HepG2 (cell line): Measurements from ENCODE around the gene NF2. TPM values are rescaled to one million over a fixed set of nuclear protein-coding genes. Genes with fewer than 3 reads are reported as not detected.

Experiments
- EED ChIP-seq: sonication (generic); formaldehyde crosslinking; IDR thresholded peaks from 2 replicates; pipeline ENCODE4 v1.5.0; 2020; ENCODE audit warnings: mild to moderate bottlenecking, missing genetic modification reagents
- ELF4 ChIP-seq: sonication (generic); formaldehyde crosslinking; IDR thresholded peaks from 2 replicates; pipeline ENCODE4 v1.5.0; 2020; ENCODE audit warnings: missing genetic modification reagents, mild to moderate bottlenecking, moderate library complexity, borderline replicate concordance
- FLYWCH1 ChIP-seq: sonication (generic); formaldehyde crosslinking; IDR thresholded peaks from 2 replicates; pipeline ENCODE4 v1.8.1; 2023; ENCODE audit warnings: mild to moderate bottlenecking, missing genetic modification reagents
- GATA4 ChIP-seq: sonication (generic); IDR thresholded peaks from 2 replicates; pipeline ENCODE4 v1.6.1; 2016; ENCODE audit warnings: antibody characterized with exemption, low read depth, borderline replicate concordance
- IRX3 ChIP-seq: sonication (generic); formaldehyde crosslinking; IDR thresholded peaks from 2 replicates; pipeline ENCODE4 v1.8.1; 2023; ENCODE audit warnings: mild to moderate bottlenecking, low read depth, missing genetic modification reagents, borderline replicate concordance
- JUND ChIP-seq: sonication (generic); formaldehyde crosslinking; IDR thresholded peaks from 2 replicates; pipeline ENCODE4 v1.8.0; 2022; ENCODE audit warnings: mild to moderate bottlenecking, missing genetic modification reagents
- NCOA2 ChIP-seq: sonication (generic); formaldehyde crosslinking; IDR thresholded peaks from 2 replicates; pipeline ENCODE4 v1.8.0; 2022; ENCODE audit warnings: inconsistent platforms
- NFE2L1 ChIP-seq: sonication (generic); formaldehyde crosslinking; IDR thresholded peaks from 2 replicates; pipeline ENCODE4 v1.4.0; 2020; ENCODE audit warnings: missing genetic modification reagents, mild to moderate bottlenecking, borderline replicate concordance
- RBM22 ChIP-seq: fragments of 200-400 bp; formaldehyde crosslinking; optimal IDR thresholded peaks from 2 replicates; pipeline ENCODE3; 2017; ENCODE audit warnings: mild to moderate bottlenecking, low read length, moderate library complexity
- REXO4 ChIP-seq: sonication (generic); formaldehyde crosslinking; IDR thresholded peaks from 2 replicates; pipeline ENCODE4 v1.8.0; 2022; ENCODE audit warnings: missing genetic modification reagents, mild to moderate bottlenecking, borderline replicate concordance
- TBX3 ChIP-seq: fragments of 450-650 bp; IDR thresholded peaks from 2 replicates; pipeline ENCODE4 v1.6.1; 2017; ENCODE audit warnings: antibody characterized with exemption, mild to moderate bottlenecking, inconsistent platforms, borderline replicate concordance
- ZFP1 ChIP-seq: IDR thresholded peaks from 2 replicates; pipeline ENCODE4 v1.6.1; 2016
- ZNF350 ChIP-seq: sonication (generic); formaldehyde crosslinking; IDR thresholded peaks from 2 replicates; pipeline ENCODE4 v1.4.0; 2020; ENCODE audit warnings: mild to moderate bottlenecking, low read depth, missing genetic modification reagents, borderline replicate concordance
- ZNF383 ChIP-seq: sonication (generic); formaldehyde crosslinking; IDR thresholded peaks from 2 replicates; pipeline ENCODE4 v1.4.0; 2020; ENCODE audit warnings: missing genetic modification reagents, mild to moderate bottlenecking, borderline replicate concordance
- ZNF577 ChIP-seq: sonication (generic); formaldehyde crosslinking; IDR thresholded peaks from 2 replicates; pipeline ENCODE4 v1.4.0; 2020; ENCODE audit warnings: mild to moderate bottlenecking, low read depth, missing genetic modification reagents, borderline replicate concordance
- ZSCAN20 ChIP-seq: sonication (generic); formaldehyde crosslinking; IDR thresholded peaks from 2 replicates; pipeline ENCODE4 v1.4.0; 2020; ENCODE audit warnings: missing genetic modification reagents, mild to moderate bottlenecking, borderline replicate concordance
- ZSCAN21 ChIP-seq: sonication (generic); formaldehyde crosslinking; IDR thresholded peaks from 2 replicates; pipeline ENCODE4 v1.8.0; 2022; ENCODE audit warnings: mild to moderate bottlenecking, missing genetic modification reagents, moderate library complexity, borderline replicate concordance
- ZSCAN22 ChIP-seq: sonication (generic); formaldehyde crosslinking; IDR thresholded peaks from 2 replicates; pipeline ENCODE4 v1.4.0; 2020; ENCODE audit warnings: mild to moderate bottlenecking, missing genetic modification reagents
- polyA plus RNA-seq, 8 experiments: library from polyadenylated mRNA; depleted of rRNA in 3 of 8; stranded (reverse) in 7 of 8; unstranded in 1 of 8; fragments of >200 nt; fragmentation: Illumina TruSeq in 4 of 8; extraction: Trizol in 4 of 8; gene quantifications; 2 replicates each; pipeline versions ENCODE4 v1.2.1 to v1.2.3, GENCODE V29; 2011 to 2016; ENCODE audit warnings: low read depth in 4 of 8, missing spikeins in 1 of 8, mixed read lengths in 1 of 8; ENCODE audit not compliant: insufficient read depth in 1 of 8
- total RNA-seq, 5 experiments: library from RNA; depleted of rRNA; stranded (reverse); fragments of >200 nt; fragmentation: Illumina TruSeq; extraction: Trizol; gene quantifications; 2 replicates each; pipeline ENCODE4 v1.2.3, GENCODE V29; 2016; ENCODE audit warnings: low read depth in 1 of 5
- TF ChIP-seq, protein P1 (sequence below), 2 experiments: sonication (generic) in 1 of 2; formaldehyde crosslinking in 1 of 2; IDR thresholded peaks; 2 replicates each; pipeline versions ENCODE4 v1.4.0 to v1.6.1; 2018 to 2020; ENCODE audit warnings: missing genetic modification reagents in 2 of 2, borderline replicate concordance in 1 of 2, low read depth in 1 of 2, mild to moderate bottlenecking in 1 of 2, missing biosample characterization in 1 of 2
- TF ChIP-seq, protein P2 (sequence below), 2 experiments: sonication (generic) in 1 of 2; formaldehyde crosslinking in 1 of 2; IDR thresholded peaks; 2 replicates each; pipeline versions ENCODE4 v1.4.0 to v1.6.1; 2016 to 2020; ENCODE audit warnings: borderline replicate concordance in 1 of 2, low read depth in 1 of 2, mild to moderate bottlenecking in 1 of 2, missing genetic modification reagents in 1 of 2
- TF ChIP-seq, protein P3 (sequence below): sonication (generic); formaldehyde crosslinking; IDR thresholded peaks from 2 replicates; pipeline ENCODE4 v1.5.0; 2020; ENCODE audit warnings: missing genetic modification reagents, mild to moderate bottlenecking, borderline replicate concordance

Gene NF2
- total and polyA plus RNA-seq, 2 of the 13 experiments (the other 11 are each of a cell fraction or from before 2014, with no cell fraction given): 9.3 to 33.3 TPM

GRCh38 chr22:29716814-29717545 is 113.5 kb downstream of the NF2 start (continued):
- no peak for TF ChIP-seq ZNF383 (CRISPR knock-in tag)
- TF ChIP-seq FLYWCH1 (CRISPR knock-in tag): no peak
- TF ChIP-seq RBM22: no peak
- TF ChIP-seq ZFP1 (CRISPR knock-in tag): 0 out of 2 replicates have a peak, but pooled peaks have one; percentile 41
- no peak for TF ChIP-seq ZNF577 (CRISPR knock-in tag)
- TF ChIP-seq REXO4 (CRISPR knock-in tag): no peak
- no peak for TF ChIP-seq ZSCAN22 (CRISPR knock-in tag)
- peak; percentile 61 for TF ChIP-seq NCOA2 (CRISPR knock-in tag)
- TF ChIP-seq ZNF350 (CRISPR knock-in tag): no peak
- TF ChIP-seq ZSCAN21 (CRISPR knock-in tag): peak; percentile 74
- TF ChIP-seq, protein P1, sequence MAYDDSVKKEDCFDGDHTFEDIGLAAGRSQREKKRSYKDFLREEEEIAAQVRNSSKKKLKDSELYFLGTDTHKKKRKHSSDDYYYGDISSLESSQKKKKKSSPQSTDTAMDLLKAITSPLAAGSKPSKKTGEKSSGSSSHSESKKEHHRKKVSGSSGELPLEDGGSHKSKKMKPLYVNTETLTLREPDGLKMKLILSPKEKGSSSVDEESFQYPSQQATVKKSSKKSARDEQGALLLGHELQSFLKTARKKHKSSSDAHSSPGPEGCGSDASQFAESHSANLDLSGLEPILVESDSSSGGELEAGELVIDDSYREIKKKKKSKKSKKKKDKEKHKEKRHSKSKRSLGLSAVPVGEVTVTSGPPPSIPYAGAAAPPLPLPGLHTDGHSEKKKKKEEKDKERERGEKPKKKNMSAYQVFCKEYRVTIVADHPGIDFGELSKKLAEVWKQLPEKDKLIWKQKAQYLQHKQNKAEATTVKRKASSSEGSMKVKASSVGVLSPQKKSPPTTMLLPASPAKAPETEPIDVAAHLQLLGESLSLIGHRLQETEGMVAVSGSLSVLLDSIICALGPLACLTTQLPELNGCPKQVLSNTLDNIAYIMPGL (CRISPR knock-in tag; IDR thresholded peaks at IDR 0.05; ENCODE audit: borderline replicate concordance in 1 of 2, low read depth in 1 of 2): 0 out of 4 replicates have a peak, but pooled peaks of 1 of the 2 experiments have one; percentile 32
- TF ChIP-seq GATA4: no peak
- no peak for TF ChIP-seq JUND
- no peak for TF ChIP-seq ELF4 (CRISPR knock-in tag)
- TF ChIP-seq EED (CRISPR knock-in tag): no peak
- TF ChIP-seq, protein P2, sequence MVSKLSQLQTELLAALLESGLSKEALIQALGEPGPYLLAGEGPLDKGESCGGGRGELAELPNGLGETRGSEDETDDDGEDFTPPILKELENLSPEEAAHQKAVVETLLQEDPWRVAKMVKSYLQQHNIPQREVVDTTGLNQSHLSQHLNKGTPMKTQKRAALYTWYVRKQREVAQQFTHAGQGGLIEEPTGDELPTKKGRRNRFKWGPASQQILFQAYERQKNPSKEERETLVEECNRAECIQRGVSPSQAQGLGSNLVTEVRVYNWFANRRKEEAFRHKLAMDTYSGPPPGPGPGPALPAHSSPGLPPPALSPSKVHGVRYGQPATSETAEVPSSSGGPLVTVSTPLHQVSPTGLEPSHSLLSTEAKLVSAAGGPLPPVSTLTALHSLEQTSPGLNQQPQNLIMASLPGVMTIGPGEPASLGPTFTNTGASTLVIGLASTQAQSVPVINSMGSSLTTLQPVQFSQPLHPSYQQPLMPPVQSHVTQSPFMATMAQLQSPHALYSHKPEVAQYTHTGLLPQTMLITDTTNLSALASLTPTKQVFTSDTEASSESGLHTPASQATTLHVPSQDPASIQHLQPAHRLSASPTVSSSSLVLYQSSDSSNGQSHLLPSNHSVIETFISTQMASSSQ (IDR thresholded peaks at IDR 0.05; ENCODE audit: low read depth): no peak
- TF ChIP-seq, protein P2 (CRISPR knock-in tag; IDR thresholded peaks at IDR 0.05; ENCODE audit: borderline replicate concordance): no peak
- peak; percentile 72; the same call in 1 of the 2 replicates for TF ChIP-seq IRX3
- no peak for TF ChIP-seq ZSCAN20
- TF ChIP-seq TBX3: peak; percentile 21; the same call in 1 of the 2 replicates
- TF ChIP-seq, protein P3, sequence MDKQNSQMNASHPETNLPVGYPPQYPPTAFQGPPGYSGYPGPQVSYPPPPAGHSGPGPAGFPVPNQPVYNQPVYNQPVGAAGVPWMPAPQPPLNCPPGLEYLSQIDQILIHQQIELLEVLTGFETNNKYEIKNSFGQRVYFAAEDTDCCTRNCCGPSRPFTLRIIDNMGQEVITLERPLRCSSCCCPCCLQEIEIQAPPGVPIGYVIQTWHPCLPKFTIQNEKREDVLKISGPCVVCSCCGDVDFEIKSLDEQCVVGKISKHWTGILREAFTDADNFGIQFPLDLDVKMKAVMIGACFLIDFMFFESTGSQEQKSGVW (CRISPR knock-in tag): no peak
- no peak for TF ChIP-seq NFE2L1
